ENCODE data around the gene RICTOR. TPM values are rescaled to one million over a fixed set of nuclear protein-coding genes. Genes with fewer than 3 reads are reported as not detected.

RICTOR gene
- total RNA-seq, 6 experiments from 2014 or later, result 16.1 to 24.0 (median 20.1) TPM

GRCh38 chr5:38985909-38986452 lies 88.2 kb downstream of the RICTOR start:
- peaks cover 44% of the 10 kb centered on the region for H3K36me3 Mint-ChIP-seq (ENCODE audit: low read depth)
- no peak for DNase-seq
- no peaks in the 10 kb centered on the region for H3K4me1 Mint-ChIP-seq (ENCODE audit: low read depth)
- H3K9me3 Mint-ChIP-seq, result peaks cover 9% of the 10 kb centered on the region; the same call in 1 of the 2 replicates
- H3K27me3 Mint-ChIP-seq (ENCODE audit: insufficient read depth), result no peaks in the 10 kb centered on the region
- H3K4me3 Mint-ChIP-seq, result no peak overlapping the region
- TF ChIP-seq CTCF (IDR thresholded peaks at IDR 0.05), result no peak
- no peak overlapping the region for H3K27ac Mint-ChIP-seq

- Mint-ChIP-seq H3K4me1 (ENCODE audit: low read depth) (peaks cover 17% of the 10 kb centered on the region), H3K4me3 (no peak overlapping the region), H3K36me3 (ENCODE audit: low read depth) (no peaks in the 10 kb centered on the region; the same call in 1 of the 2 replicates), H3K9me3 (no peaks in the 10 kb centered on the region), H3K27me3 (ENCODE audit: insufficient read depth) (0 out of 2 replicates have a peak, but pooled peaks cover 2% of the 10 kb centered on the region), H3K27ac (no peak overlapping the region)
- no peak for TF ChIP-seq CTCF (IDR thresholded peaks at IDR 0.05)
- DNase-seq, result no peak
These were observed 94.7 kb downstream of the RICTOR start for GRCh38 chr5:38979535-38979934.

- H3K27me3 Mint-ChIP-seq (ENCODE audit: insufficient read depth), result 0 out of 2 replicates have a peak, but pooled peaks cover 2% of the 10 kb centered on the region
- no peak overlapping the region for H3K27ac Mint-ChIP-seq
- no peak for DNase-seq
- no peak overlapping the region for H3K4me3 Mint-ChIP-seq
- H3K36me3 Mint-ChIP-seq (ENCODE audit: low read depth), result no peaks in the 10 kb centered on the region; the same call in 1 of the 2 replicates
- TF ChIP-seq CTCF (IDR thresholded peaks at IDR 0.05), result no peak
- peaks cover 23% of the 10 kb centered on the region for H3K4me1 Mint-ChIP-seq (ENCODE audit: low read depth)
- no peaks in the 10 kb centered on the region for H3K9me3 Mint-ChIP-seq
These were observed 96.2 kb downstream of the RICTOR start for GRCh38 chr5:38978036-38978435.

- Mint-ChIP-seq H3K27me3 (ENCODE audit: insufficient read depth) (no peaks in the 10 kb centered on the region), H3K36me3 (ENCODE audit: low read depth) (no peaks in the 10 kb centered on the region), H3K9me3 (no peaks in the 10 kb centered on the region), H3K27ac (no peak overlapping the region), H3K4me1 (ENCODE audit: low read depth) (no peaks in the 10 kb centered on the region), H3K4me3 (no peak overlapping the region)
- no peak for TF ChIP-seq CTCF (IDR thresholded peaks at IDR 0.05)
- DNase-seq, result no peak
These were observed 105.5 kb downstream of the RICTOR start for GRCh38 chr5:38968665-38969064.

- Mint-ChIP-seq H3K27me3 (ENCODE audit: insufficient read depth) (no peaks in the 10 kb centered on the region), H3K9me3 (no peaks in the 10 kb centered on the region), H3K36me3 (ENCODE audit: low read depth) (peaks cover 20% of the 10 kb centered on the region), H3K27ac (no peak overlapping the region), H3K4me3 (no peak overlapping the region), H3K4me1 (ENCODE audit: low read depth) (no peaks in the 10 kb centered on the region)
- no peak for TF ChIP-seq CTCF (IDR thresholded peaks at IDR 0.05)
- DNase-seq, result no peak
These were observed 112.5 kb downstream of the RICTOR start for GRCh38 chr5:38961691-38962090.
